Testis (tissue), 3 donors: ENCODE results near the gene FSIP1. TPM values are rescaled to one million over a fixed set of nuclear protein-coding genes. Genes with fewer than 3 reads are reported as not detected.
A peak's percentile ranks its signal among the peaks of the same experiment; 100 is the strongest.

Source experiments
- DNase-seq: peaks from one replicate; pipeline ENCODE4 v3.0.0-alpha.2; 2019
- H3K27ac ChIP-seq, 2 donors: fragments of 200-600 bp; sonication (generic); one replicate each; pipeline ENCODE4 v1.5.1; 2019
- H3K27me3 ChIP-seq: fragments of 200-600 bp; sonication (generic); one replicate; pipeline ENCODE4 v1.5.1; 2019
- H3K36me3 ChIP-seq: fragments of 200-600 bp; sonication (generic); one replicate; pipeline ENCODE4 v1.5.1; 2017; ENCODE audit warnings: low read depth; ENCODE audit errors: missing control alignments
- H3K4me1 ChIP-seq: fragments of 200-600 bp; sonication (generic); one replicate; pipeline ENCODE4 v1.5.1; 2019
- H3K4me3 ChIP-seq, 2 donors: fragments of 200-600 bp; sonication (generic); one replicate each; pipeline ENCODE4 v1.5.1; 2017 to 2019
- H3K9me3 ChIP-seq: fragments of 200-600 bp; sonication (generic); one replicate; pipeline ENCODE4 v1.5.1; 2017
- POLR2A ChIP-seq: fragments of 450-650 bp; IDR thresholded peaks from one replicate; pipeline ENCODE4 v1.6.1; 2017; ENCODE audit warnings: antibody characterized with exemption, mild to moderate bottlenecking, moderate library complexity
- WGBS, 2 donors: methylation state at CpG; one replicate each; pipeline ENCODE4 v1.1.5; 2018; 5-methylcytosine and 5-hydroxymethylcytosine counted together
- intact Hi-C: fragments of 100-400 bp; cut with DNase I; formaldehyde crosslinking; loops from one replicate; pipeline ENCODE4 v1.15.1; 2023; ENCODE audit warnings: low total_unique reads
- polyA plus RNA-seq: library from polyadenylated mRNA; stranded (reverse); fragments of 350-450 nt; fragmentation: Illumina TruSeq; extraction: RNeasy Lipid Tissue Mini Kit (QIAGEN cat#74804); gene quantifications from one replicate; pipeline ENCODE4 v1.2.3, GENCODE V29; 2014; ENCODE audit warnings: low read depth, low replicate concordance; ENCODE audit not compliant: insufficient read depth
- total RNA-seq, 2 donors: library from RNA; depleted of rRNA; stranded (reverse); fragments of >200 nt; gene quantifications; one replicate each; pipeline ENCODE4 v1.2.3, GENCODE V29; 2016
- TF ChIP-seq, protein P1 (sequence below), 3 experiments: fragments of 450-650 bp in 2 of 3; fragments of 200-600 bp in 1 of 3; sonication (generic) in 1 of 3; IDR thresholded peaks; one replicate each; pipeline ENCODE4 v1.5.1; 2016 to 2019; ENCODE audit warnings: antibody characterized with exemption in 3 of 3, mild to moderate bottlenecking in 2 of 3, moderate library complexity in 1 of 3

The FSIP1 gene
- total and polyA plus RNA-seq, 3 donors from 2014 or later, result 5.8 to 11.2 (median 8.2) TPM

DNA sequence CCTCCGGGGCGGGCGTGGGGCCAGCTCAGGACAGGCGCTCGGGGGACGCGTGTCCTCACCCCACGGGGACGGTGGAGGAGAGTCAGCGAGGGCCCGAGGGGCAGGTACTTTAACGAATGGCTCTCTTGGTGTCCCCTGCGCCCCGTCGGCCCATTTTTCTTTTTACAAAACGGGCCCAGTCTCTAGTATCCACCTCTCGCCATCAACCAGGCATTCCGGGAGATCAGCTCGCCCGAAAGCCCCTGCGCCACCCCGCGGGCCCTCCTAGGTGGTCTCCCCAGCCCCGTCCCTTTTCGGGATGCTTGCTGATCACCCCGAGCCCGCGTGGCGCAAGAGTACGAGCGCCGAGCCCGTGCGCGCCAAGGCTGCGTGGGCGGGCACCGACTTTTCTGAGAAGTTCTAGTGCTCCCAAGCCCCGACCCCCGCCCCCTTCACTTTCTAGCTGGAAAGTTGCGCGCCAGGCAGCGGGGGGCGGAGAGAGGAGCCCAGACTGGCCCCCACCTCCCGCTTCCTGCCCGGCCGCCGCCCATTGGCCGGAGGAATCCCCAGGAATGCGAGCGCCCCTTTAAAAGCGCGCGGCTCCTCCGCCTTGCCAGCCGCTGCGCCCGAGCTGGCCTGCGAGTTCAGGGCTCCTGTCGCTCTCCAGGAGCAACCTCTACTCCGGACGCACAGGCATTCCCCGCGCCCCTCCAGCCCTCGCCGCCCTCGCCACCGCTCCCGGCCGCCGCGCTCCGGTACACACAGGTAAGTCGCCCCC, 202.0 kb downstream of the FSIP1 start, which contains the start of gene THBS1:
Gene THBS1 (plus strand): TSS at position 595 of the 757 bp plus-strand sequence. CDS start 779 bp downstream, outside the sequence.
- H3K36me3 ChIP-seq, result no peaks in the 10 kb centered on the region
- H3K4me1 ChIP-seq, result peaks cover 5% of the 10 kb centered on the region
- H3K27ac ChIP-seq, result peak within 1 kb of the TSS; percentile 14 to 54
- no peaks in the 10 kb centered on the region for H3K27me3 ChIP-seq
- intact Hi-C loops, result loop anchor here (10.0 kb wide), 1 partner anchor 396 kb away; no protein-coding TSS in a partner anchor
- WGBS, 2 donors, result 2 to 7% methylated on average over 6 to 65 of the region's 74 CpGs
- peak within 1 kb of the TSS; percentile 50 to 57 for H3K4me3 ChIP-seq
- DNase-seq, result peak; percentile 67
- no peak for TF ChIP-seq POLR2A
- TF ChIP-seq, protein P1, sequence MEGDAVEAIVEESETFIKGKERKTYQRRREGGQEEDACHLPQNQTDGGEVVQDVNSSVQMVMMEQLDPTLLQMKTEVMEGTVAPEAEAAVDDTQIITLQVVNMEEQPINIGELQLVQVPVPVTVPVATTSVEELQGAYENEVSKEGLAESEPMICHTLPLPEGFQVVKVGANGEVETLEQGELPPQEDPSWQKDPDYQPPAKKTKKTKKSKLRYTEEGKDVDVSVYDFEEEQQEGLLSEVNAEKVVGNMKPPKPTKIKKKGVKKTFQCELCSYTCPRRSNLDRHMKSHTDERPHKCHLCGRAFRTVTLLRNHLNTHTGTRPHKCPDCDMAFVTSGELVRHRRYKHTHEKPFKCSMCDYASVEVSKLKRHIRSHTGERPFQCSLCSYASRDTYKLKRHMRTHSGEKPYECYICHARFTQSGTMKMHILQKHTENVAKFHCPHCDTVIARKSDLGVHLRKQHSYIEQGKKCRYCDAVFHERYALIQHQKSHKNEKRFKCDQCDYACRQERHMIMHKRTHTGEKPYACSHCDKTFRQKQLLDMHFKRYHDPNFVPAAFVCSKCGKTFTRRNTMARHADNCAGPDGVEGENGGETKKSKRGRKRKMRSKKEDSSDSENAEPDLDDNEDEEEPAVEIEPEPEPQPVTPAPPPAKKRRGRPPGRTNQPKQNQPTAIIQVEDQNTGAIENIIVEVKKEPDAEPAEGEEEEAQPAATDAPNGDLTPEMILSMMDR (IDR thresholded peaks at IDR 0.05), result no peak
- H3K9me3 ChIP-seq, result no peaks in the 10 kb centered on the region

DNA sequence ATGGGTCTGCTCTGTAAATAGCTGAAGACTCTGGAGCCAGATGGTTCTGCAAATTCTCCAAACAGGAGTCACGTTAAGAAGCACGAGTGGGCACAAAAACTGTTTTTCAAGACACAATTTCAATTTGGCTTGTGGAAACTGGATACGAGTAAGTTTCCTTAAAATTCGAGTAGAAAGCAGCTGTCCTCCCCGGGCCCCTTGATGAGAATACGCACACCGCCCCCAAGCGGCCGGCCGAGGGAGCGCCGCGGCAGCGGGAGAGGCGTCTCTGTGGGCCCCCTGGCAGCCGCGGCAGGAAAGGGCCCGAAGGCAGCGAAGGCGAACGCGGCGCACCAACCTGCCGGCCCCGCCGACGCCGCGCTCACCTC, 202.5 kb downstream of the FSIP1 start:
- TF ChIP-seq, protein P1 (IDR thresholded peaks at IDR 0.05), result peak; percentile 97 to 98 (median 97)
- TF ChIP-seq POLR2A, result no peak
- Histone ChIP-seq H3K4me3 (peak overlapping the region; percentile 50 to 57), H3K27ac (peak overlapping the region; percentile 14 to 54), H3K4me1 (peaks cover 5% of the 10 kb centered on the region), H3K36me3 (no peaks in the 10 kb centered on the region), H3K27me3 (no peaks in the 10 kb centered on the region), H3K9me3 (no peaks in the 10 kb centered on the region)
- 0 to 2% methylated on average over 6 to 29 of the region's 29 CpGs for WGBS, 2 donors
- DNase-seq, result peak; percentile 96
- intact Hi-C loops, result loop anchor here (10.0 kb wide), 1 partner anchor 395 kb away; no protein-coding TSS in a partner anchor

- DNase-seq, result peak; percentile 63
- intact Hi-C loops, result loop anchor here (10.0 kb wide), 1 partner anchor 395 kb away; no protein-coding TSS in a partner anchor
- Histone ChIP-seq H3K27me3 (no peaks in the 10 kb centered on the region), H3K27ac (peak overlapping the region in 1 of 2 donors; percentile 54), H3K36me3 (no peaks in the 10 kb centered on the region), H3K9me3 (no peaks in the 10 kb centered on the region), H3K4me3 (peak overlapping the region; percentile 50 to 57), H3K4me1 (peaks cover 5% of the 10 kb centered on the region)
- no peak for TF ChIP-seq POLR2A
- TF ChIP-seq, protein P1 (IDR thresholded peaks at IDR 0.05), result no peak
- WGBS, 2 donors, result 3 to 11% methylated on average over 16 to 18 of the region's 18 CpGs
Observed at GRCh38 chr15:39579487-39580116, 203.0 kb downstream of the FSIP1 start.

DNA sequence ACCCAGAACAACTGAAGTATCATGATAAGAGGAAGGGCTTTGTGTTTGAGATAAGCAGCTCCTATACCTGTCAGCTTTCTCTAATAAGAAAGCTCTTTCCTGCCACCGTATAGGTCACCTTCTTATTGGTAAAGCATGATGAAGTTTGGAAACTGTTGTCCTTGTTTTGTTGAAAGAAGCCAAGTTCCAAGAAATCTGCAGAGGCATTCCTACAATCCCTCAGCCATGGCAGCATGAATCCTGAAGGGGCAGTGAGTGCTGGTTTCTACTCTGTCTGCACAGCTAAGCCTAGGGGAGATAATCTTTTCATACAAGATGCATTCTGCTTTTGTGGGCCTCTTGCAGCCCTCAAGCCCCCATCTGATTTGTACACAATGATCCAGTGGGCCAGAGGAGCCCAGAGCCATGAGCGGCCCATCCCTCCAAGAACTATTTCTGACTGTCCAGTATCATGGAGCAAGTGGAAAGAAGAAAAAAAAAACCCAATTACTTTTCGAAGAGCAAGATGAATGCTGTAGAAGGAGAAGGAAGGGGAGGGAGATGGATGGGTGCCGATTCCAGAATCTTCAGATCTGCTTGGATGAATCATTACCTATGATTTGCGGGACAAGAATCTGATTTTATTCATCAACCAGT, 203.7 kb downstream of the FSIP1 start:
- no peaks in the 10 kb centered on the region for H3K9me3 ChIP-seq
- no peaks in the 10 kb centered on the region for H3K36me3 ChIP-seq
- H3K27me3 ChIP-seq, result no peaks in the 10 kb centered on the region
- peaks cover 5% of the 10 kb centered on the region for H3K4me1 ChIP-seq
- no peak for DNase-seq
- WGBS, 2 donors, result 57 to 58% methylated on average over 5 of the region's 5 CpGs
- H3K4me3 ChIP-seq, result no peak overlapping the region
- H3K27ac ChIP-seq, result no peak overlapping the region
- intact Hi-C loops, result no loop called here
- no peak for TF ChIP-seq POLR2A
- TF ChIP-seq, protein P1 (IDR thresholded peaks at IDR 0.05), result no peak
